Natural killer cell (primary cell): ENCODE measurements around the gene ADAM23. TPM values are rescaled to one million over a fixed set of nuclear protein-coding genes. Genes with fewer than 3 reads are reported as not detected.

ENCODE experiments used
- ATAC-seq, 3 donors: fragments of 150-1000 bp in 2 of 3; fragments of 200-7000 bp in 1 of 3; cut with Tn5 transposase; 1 replicate in 1 of 3; 2 replicates in 2 of 3; pipeline ENCODE4 v1.10.0; 2021; ENCODE audit warnings: mild to moderate bottlenecking in 2 of 3, moderate library complexity in 2 of 3
- DNase-seq, 2 donors: peaks; one replicate each; pipeline versions ENCODE4 v3.0.0 to v3.0.0-alpha.2; 2013 to 2021; ENCODE audit warnings: mixed read lengths in 1 of 2
- H3K27ac ChIP-seq: one replicate; pipeline ENCODE4 v1.5.1; 2013; ENCODE audit warnings: mild to moderate bottlenecking, low read length
- H3K27me3 ChIP-seq: one replicate; pipeline ENCODE4 v1.6.1; 2013; ENCODE audit warnings: low read length; ENCODE audit not compliant: control insufficient read depth, insufficient read depth
- H3K36me3 ChIP-seq: one replicate; pipeline ENCODE4 v1.6.1; 2013; ENCODE audit warnings: low read length; ENCODE audit not compliant: control insufficient read depth, insufficient read depth
- H3K4me1 ChIP-seq: one replicate; pipeline ENCODE4 v1.6.1; 2013; ENCODE audit warnings: low read length; ENCODE audit not compliant: control insufficient read depth, insufficient read depth
- H3K4me3 ChIP-seq: one replicate; pipeline ENCODE4 v1.5.1; 2013; ENCODE audit warnings: low read length
- H3K9me3 ChIP-seq: one replicate; pipeline ENCODE4 v1.6.1; 2013; ENCODE audit warnings: low read length; ENCODE audit not compliant: control insufficient read depth, insufficient read depth
- H3K27ac Mint-ChIP-seq, 2 donors: one replicate each; pipeline ENCODE4 v1.8.0; 2022; ENCODE audit warnings: mild to moderate bottlenecking in 2 of 2, mixed read lengths in 2 of 2, moderate library complexity in 1 of 2
- H3K27me3 Mint-ChIP-seq, 2 donors: one replicate each; pipeline ENCODE4 v1.8.0; 2022; ENCODE audit warnings: low read depth in 2 of 2, mixed read lengths in 2 of 2
- H3K36me3 Mint-ChIP-seq: one replicate; pipeline ENCODE4 v1.8.0; 2022; ENCODE audit warnings: mixed read lengths
- H3K4me1 Mint-ChIP-seq, 2 donors: one replicate each; pipeline ENCODE4 v1.8.0; 2022; ENCODE audit warnings: mixed read lengths in 2 of 2
- H3K4me3 Mint-ChIP-seq: one replicate; pipeline ENCODE4 v1.8.0; 2022; ENCODE audit warnings: mild to moderate bottlenecking, moderate library complexity, mixed read lengths
- H3K9me3 Mint-ChIP-seq, 2 donors: one replicate each; pipeline ENCODE4 v1.8.0; 2022; ENCODE audit warnings: mixed read lengths in 2 of 2
- WGBS: methylation state at CpG from one replicate; pipeline ENCODE4 v1.1.7; 2013; ENCODE audit warnings: missing lambda C conversion rate; ENCODE audit not compliant: insufficient coverage; 5-methylcytosine and 5-hydroxymethylcytosine counted together
- intact Hi-C: fragments of 100-400 bp; cut with micrococcal nuclease; formaldehyde crosslinking; loops from one replicate; pipeline ENCODE4 v1.14.2; 2022
- total RNA-seq, 4 donors: library from RNA; stranded (reverse); fragments of 120-200 nt in 1 of 4; gene quantifications; one replicate each; pipeline versions ENCODE4 v1.2.3 to v1.2.4, GENCODE V29; 2013 to 2022
- TF ChIP-seq, protein P1 (sequence below): fragments of 200-600 bp; IDR thresholded peaks from one replicate; pipeline ENCODE4 v1.8.0; 2022; ENCODE audit warnings: antibody characterized with exemption

The ADAM23 gene
- total RNA-seq, 3 donors from 2014 or later (not counting 1 experiment from before 2014, with no cell fraction given) = 1.6 TPM; not detected in 2

DNA sequence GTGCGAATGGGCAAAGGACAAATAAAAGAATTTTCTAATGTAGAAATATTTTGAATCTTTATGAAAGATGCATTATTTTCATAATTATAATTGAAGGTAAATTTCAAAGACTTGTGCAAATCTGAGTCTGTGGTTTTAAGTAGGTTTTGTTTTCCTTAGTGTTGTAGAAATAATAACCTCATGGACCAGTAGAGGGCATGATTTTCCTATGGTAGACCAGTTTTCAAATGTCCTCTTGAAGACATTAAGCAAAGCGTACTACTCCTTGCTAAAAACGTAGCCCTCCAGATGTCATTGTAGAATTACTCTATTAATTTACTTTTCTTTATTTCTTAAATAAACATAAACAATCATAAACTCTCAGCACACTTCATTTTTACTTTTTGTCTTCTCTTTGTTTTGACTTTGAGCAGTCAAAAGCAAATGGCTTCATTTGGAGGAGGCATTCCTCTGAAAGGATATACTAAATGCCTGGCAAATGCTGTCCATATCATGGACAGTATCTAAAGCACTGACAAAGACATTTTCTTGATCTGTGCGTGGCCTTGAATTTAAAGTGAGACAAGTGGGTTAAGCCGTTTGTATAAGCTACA is 113.1 kb downstream of the ADAM23 start:
- no peaks in the 10 kb centered on the region for H3K27me3 ChIP-seq
- no peaks in the 10 kb centered on the region for H3K36me3 ChIP-seq
- Mint-ChIP-seq H3K9me3 (no peaks in the 10 kb centered on the region), H3K27me3 (peaks cover 0 to 2% of the 10 kb centered on the region in 2 donors), H3K4me1 (no peaks in the 10 kb centered on the region), H3K27ac (no peak overlapping the region), H3K4me3 (no peak overlapping the region), H3K36me3 (no peaks in the 10 kb centered on the region)
- no peaks in the 10 kb centered on the region for H3K4me1 ChIP-seq
- no peaks in the 10 kb centered on the region for H3K9me3 ChIP-seq
- ATAC-seq = no peak
- intact Hi-C loops = no loop called here
- DNase-seq = peak in 1 of 2 donors; percentile 57
- TF ChIP-seq, protein P1, sequence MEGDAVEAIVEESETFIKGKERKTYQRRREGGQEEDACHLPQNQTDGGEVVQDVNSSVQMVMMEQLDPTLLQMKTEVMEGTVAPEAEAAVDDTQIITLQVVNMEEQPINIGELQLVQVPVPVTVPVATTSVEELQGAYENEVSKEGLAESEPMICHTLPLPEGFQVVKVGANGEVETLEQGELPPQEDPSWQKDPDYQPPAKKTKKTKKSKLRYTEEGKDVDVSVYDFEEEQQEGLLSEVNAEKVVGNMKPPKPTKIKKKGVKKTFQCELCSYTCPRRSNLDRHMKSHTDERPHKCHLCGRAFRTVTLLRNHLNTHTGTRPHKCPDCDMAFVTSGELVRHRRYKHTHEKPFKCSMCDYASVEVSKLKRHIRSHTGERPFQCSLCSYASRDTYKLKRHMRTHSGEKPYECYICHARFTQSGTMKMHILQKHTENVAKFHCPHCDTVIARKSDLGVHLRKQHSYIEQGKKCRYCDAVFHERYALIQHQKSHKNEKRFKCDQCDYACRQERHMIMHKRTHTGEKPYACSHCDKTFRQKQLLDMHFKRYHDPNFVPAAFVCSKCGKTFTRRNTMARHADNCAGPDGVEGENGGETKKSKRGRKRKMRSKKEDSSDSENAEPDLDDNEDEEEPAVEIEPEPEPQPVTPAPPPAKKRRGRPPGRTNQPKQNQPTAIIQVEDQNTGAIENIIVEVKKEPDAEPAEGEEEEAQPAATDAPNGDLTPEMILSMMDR = no peak
- H3K27ac ChIP-seq = no peak overlapping the region
- WGBS = 70% methylated on average over 5 of the region's 5 CpGs
- no peak overlapping the region for H3K4me3 ChIP-seq

DNA sequence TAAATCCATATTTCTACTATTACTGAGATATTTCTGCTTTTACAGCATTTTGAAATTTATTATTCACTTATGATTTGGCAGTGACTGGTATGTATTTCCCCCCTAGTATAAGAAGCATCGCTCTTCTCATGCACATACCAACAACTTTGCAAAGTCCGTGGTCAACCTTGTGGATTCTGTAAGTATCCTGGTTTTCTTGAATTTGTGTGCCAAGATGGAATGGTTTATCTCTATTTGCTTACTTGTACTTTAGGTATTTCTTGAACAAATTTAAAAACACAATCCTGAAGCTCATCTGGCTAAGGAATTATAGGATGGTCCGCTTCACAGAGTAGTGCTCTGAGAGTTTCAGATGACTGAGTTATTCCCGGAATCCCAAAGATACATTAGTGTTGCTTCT is 114.0 kb downstream of the ADAM23 start:
- H3K36me3 Mint-ChIP-seq = no peaks in the 10 kb centered on the region
- TF ChIP-seq, protein P1 = no peak
- DNase-seq (no peak), ATAC-seq (no peak)
- 96% methylated on average over 2 of the region's 4 CpGs for WGBS
- H3K27ac Mint-ChIP-seq = no peak overlapping the region
- H3K9me3 Mint-ChIP-seq = no peaks in the 10 kb centered on the region
- Histone ChIP-seq H3K36me3 (no peaks in the 10 kb centered on the region), H3K27me3 (no peaks in the 10 kb centered on the region), H3K27ac (no peak overlapping the region), H3K4me3 (no peak overlapping the region), H3K4me1 (no peaks in the 10 kb centered on the region), H3K9me3 (no peaks in the 10 kb centered on the region)
- no peaks in the 10 kb centered on the region for H3K4me1 Mint-ChIP-seq
- H3K27me3 Mint-ChIP-seq = peaks cover 0 to 2% of the 10 kb centered on the region in 2 donors
- intact Hi-C loops = no loop called here
- H3K4me3 Mint-ChIP-seq = no peak overlapping the region

DNA sequence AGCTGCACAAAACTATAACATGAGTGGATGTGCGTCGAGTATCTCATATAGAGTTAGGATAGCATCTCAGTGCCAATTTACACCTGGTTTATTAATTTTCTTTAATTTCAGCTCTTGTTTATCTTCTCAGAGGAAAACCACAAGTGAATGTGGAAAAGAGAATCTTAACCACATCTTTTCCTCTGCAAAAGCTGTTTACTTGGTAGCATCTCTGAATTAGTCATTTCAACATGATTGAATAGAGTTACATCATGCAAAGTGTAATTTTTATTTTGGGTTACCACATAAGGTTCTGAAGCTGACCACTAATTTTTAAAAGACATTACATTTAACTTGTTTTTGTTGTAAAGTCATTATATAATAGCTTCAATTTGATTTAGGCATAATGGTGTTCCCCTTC is 115.2 kb downstream of the ADAM23 start:
- H3K27me3 ChIP-seq = no peaks in the 10 kb centered on the region
- Mint-ChIP-seq H3K27ac (no peak overlapping the region), H3K27me3 (peaks cover 0 to 2% of the 10 kb centered on the region in 2 donors), H3K9me3 (no peaks in the 10 kb centered on the region), H3K36me3 (no peaks in the 10 kb centered on the region), H3K4me1 (no peaks in the 10 kb centered on the region), H3K4me3 (no peak overlapping the region)
- 44% methylated on average over 2 of the region's 2 CpGs for WGBS
- no peak overlapping the region for H3K4me3 ChIP-seq
- no peaks in the 10 kb centered on the region for H3K9me3 ChIP-seq
- no peaks in the 10 kb centered on the region for H3K4me1 ChIP-seq
- H3K36me3 ChIP-seq = no peaks in the 10 kb centered on the region
- ATAC-seq = no peak
- intact Hi-C loops = no loop called here
- TF ChIP-seq, protein P1 = no peak
- H3K27ac ChIP-seq = no peak overlapping the region
- peak in 1 of 2 donors; percentile 10 for DNase-seq

- no peak for ATAC-seq
- H3K27me3 ChIP-seq = no peaks in the 10 kb centered on the region
- no peak overlapping the region for H3K4me3 ChIP-seq
- WGBS = 94% methylated on average over 1 of the region's 1 CpG
- H3K9me3 Mint-ChIP-seq = no peaks in the 10 kb centered on the region
- no peak overlapping the region for H3K27ac Mint-ChIP-seq
- no peak overlapping the region for H3K27ac ChIP-seq
- H3K4me1 ChIP-seq = no peaks in the 10 kb centered on the region
- intact Hi-C loops = no loop called here
- H3K4me1 Mint-ChIP-seq = no peaks in the 10 kb centered on the region
- no peak for DNase-seq
- no peak overlapping the region for H3K4me3 Mint-ChIP-seq
- peaks cover 0 to 2% of the 10 kb centered on the region in 2 donors for H3K27me3 Mint-ChIP-seq
- TF ChIP-seq, protein P1 = no peak
- H3K9me3 ChIP-seq = no peaks in the 10 kb centered on the region
- H3K36me3 Mint-ChIP-seq = no peaks in the 10 kb centered on the region
- no peaks in the 10 kb centered on the region for H3K36me3 ChIP-seq
Observed at GRCh38 chr2:206561962-206562361, 118.6 kb downstream of the ADAM23 start.
